ENCODE results near the gene CFL2. TPM values are rescaled to one million over a fixed set of nuclear protein-coding genes. Genes with fewer than 3 reads are reported as not detected.

Gene CFL2
- polyA plus RNA-seq, 3 donors = 2.0 to 3.8 (median 3.5) TPM

- TF ChIP-seq CTCF (IDR thresholded peaks at IDR 0.05) = no peak
- H3K9me3 ChIP-seq (replicated peaks in 1 of 2; ENCODE audit: control insufficient read depth in 1 of 2, insufficient read depth in 1 of 2, low read length in 2 of 2) = no peaks in the 10 kb centered on the region
- H3K9me3 Mint-ChIP-seq = no peaks in the 10 kb centered on the region
- H3K27ac Mint-ChIP-seq = no peak overlapping the region
- no peak for DNase-seq
- no peak overlapping the region for H3K4me2 ChIP-seq (replicated peaks; ENCODE audit: extremely low read depth, low read length, poor library complexity, severe bottlenecking)
- no peaks in the 10 kb centered on the region for H3K36me3 ChIP-seq (replicated peaks in 1 of 2; ENCODE audit: control insufficient read depth in 1 of 2, insufficient read depth in 2 of 2, low read length in 2 of 2)
- no peak overlapping the region for H3K9ac ChIP-seq (ENCODE audit: insufficient read depth, low read length, poor library complexity, severe bottlenecking)
- no peaks in the 10 kb centered on the region for H3K36me3 Mint-ChIP-seq
- no peak overlapping the region for H2AFZ ChIP-seq (ENCODE audit: insufficient read depth, low read depth, low read length, poor library complexity, severe bottlenecking)
- intact Hi-C loops (cut with micrococcal nuclease) = loop anchor here in 1 of 2 donors (2.0 kb wide), 1 partner anchor 49 kb away; no protein-coding TSS in a partner anchor
- peaks cover 10% of the 10 kb centered on the region for H3K4me1 Mint-ChIP-seq
- no CpG with 5 or more reads among the region's 1 CpG for WGBS (ENCODE audit: insufficient coverage)
- H3K27me3 Mint-ChIP-seq (ENCODE audit: low read depth in 3 of 3) = peaks cover 0 to 6% (median 0%) of the 10 kb centered on the region in 3 donors
- peaks cover 8% of the 10 kb centered on the region in 2 donors for H3K4me1 ChIP-seq (ENCODE audit: control insufficient read depth in 1 of 2, insufficient read depth in 2 of 2, low read length in 2 of 2)
- no peak overlapping the region for H3K4me3 Mint-ChIP-seq
- H3K79me2 ChIP-seq (ENCODE audit: insufficient read depth, low read length) = no peaks in the 10 kb centered on the region
- H3K4me3 ChIP-seq (replicated peaks in 1 of 3; ENCODE audit: low read depth in 2 of 3, low read length in 3 of 3) = no peak overlapping the region
- no peaks in the 10 kb centered on the region for H4K20me1 ChIP-seq (ENCODE audit: insufficient read depth, low read length)
- H3K27me3 ChIP-seq (ENCODE audit: control insufficient read depth in 2 of 2, insufficient read depth in 2 of 2, low read length in 2 of 2) = no peaks in the 10 kb centered on the region
- no peak overlapping the region for H3K27ac ChIP-seq (ENCODE audit: low read depth in 1 of 2, low read length in 2 of 2)
Observed at GRCh38 chr14:34673702-34674101, 40.7 kb downstream of the CFL2 start.

- Mint-ChIP-seq H3K4me3 (no peak overlapping the region), H3K4me1 (peaks cover 12% of the 10 kb centered on the region), H3K27me3 (ENCODE audit: low read depth in 3 of 3) (peaks cover 0 to 6% (median 0%) of the 10 kb centered on the region in 3 donors), H3K27ac (peak overlapping the region in 4 of 7 donors; percentile 25 to 68 (median 54)), H3K9me3 (no peaks in the 10 kb centered on the region), H3K36me3 (no peaks in the 10 kb centered on the region)
- WGBS (ENCODE audit: insufficient coverage) = 90% methylated on average over 2 of the region's 6 CpGs
- Histone ChIP-seq H3K79me2 (ENCODE audit: insufficient read depth, low read length) (no peaks in the 10 kb centered on the region), H2AFZ (ENCODE audit: insufficient read depth, low read depth, low read length, poor library complexity, severe bottlenecking) (no peak overlapping the region), H3K4me1 (ENCODE audit: control insufficient read depth in 1 of 2, insufficient read depth in 2 of 2, low read length in 2 of 2) (peaks cover 8 to 13% of the 10 kb centered on the region in 2 donors), H3K4me3 (replicated peaks in 1 of 3; ENCODE audit: low read depth in 2 of 3, low read length in 3 of 3) (no peak overlapping the region), H3K27me3 (ENCODE audit: control insufficient read depth in 2 of 2, insufficient read depth in 2 of 2, low read length in 2 of 2) (no peaks in the 10 kb centered on the region), H3K4me2 (replicated peaks; ENCODE audit: extremely low read depth, low read length, poor library complexity, severe bottlenecking) (no peak overlapping the region), H3K27ac (ENCODE audit: low read depth in 1 of 2, low read length in 2 of 2) (no peak overlapping the region), H3K9ac (ENCODE audit: insufficient read depth, low read length, poor library complexity, severe bottlenecking) (no peak overlapping the region), H3K9me3 (replicated peaks in 1 of 2; ENCODE audit: control insufficient read depth in 1 of 2, insufficient read depth in 1 of 2, low read length in 2 of 2) (no peaks in the 10 kb centered on the region), H3K36me3 (replicated peaks in 1 of 2; ENCODE audit: control insufficient read depth in 1 of 2, insufficient read depth in 2 of 2, low read length in 2 of 2) (no peaks in the 10 kb centered on the region), H4K20me1 (ENCODE audit: insufficient read depth, low read length) (no peaks in the 10 kb centered on the region)
- intact Hi-C loops (cut with micrococcal nuclease) = loop anchor here in 1 of 2 donors (2.0 kb wide), 1 partner anchor 51 kb away; no protein-coding TSS in a partner anchor
- no peak for TF ChIP-seq CTCF (IDR thresholded peaks at IDR 0.05)
- DNase-seq = peak in 1 of 3 donors; percentile 14
Observed at GRCh38 chr14:34671716-34672115, 42.7 kb downstream of the CFL2 start.
